Glutamatergic neuron (in vitro differentiated cells): ENCODE data around the gene PSMD11. TPM values are rescaled to one million over a fixed set of nuclear protein-coding genes. Genes with fewer than 3 reads are reported as not detected.

Source experiments
- DNase-seq: peaks from one replicate; pipeline ENCODE4 v3.0.0; 2022
- H3K27ac Mint-ChIP-seq: one replicate; pipeline ENCODE4 v1.8.0; 2020; ENCODE audit warnings: mild to moderate bottlenecking, mixed read lengths, inconsistent platforms; ENCODE audit not compliant: unreplicated experiment
- H3K27me3 Mint-ChIP-seq: one replicate; pipeline ENCODE4 v1.8.0; 2020; ENCODE audit warnings: mild to moderate bottlenecking, moderate library complexity, mixed read lengths, inconsistent platforms; ENCODE audit not compliant: unreplicated experiment
- H3K36me3 Mint-ChIP-seq: one replicate; pipeline ENCODE4 v1.8.0; 2020; ENCODE audit warnings: mild to moderate bottlenecking, mixed read lengths, inconsistent platforms; ENCODE audit not compliant: unreplicated experiment
- H3K4me1 Mint-ChIP-seq: one replicate; pipeline ENCODE4 v1.8.0; 2020; ENCODE audit warnings: mild to moderate bottlenecking, low read depth, mixed read lengths, inconsistent platforms; ENCODE audit not compliant: unreplicated experiment
- H3K4me3 Mint-ChIP-seq: one replicate; pipeline ENCODE4 v1.8.0; 2020; ENCODE audit warnings: mild to moderate bottlenecking, mixed read lengths, inconsistent platforms; ENCODE audit not compliant: unreplicated experiment
- H3K9me3 Mint-ChIP-seq: one replicate; pipeline ENCODE4 v1.8.0; 2020; ENCODE audit warnings: mild to moderate bottlenecking, moderate library complexity, mixed read lengths, inconsistent platforms; ENCODE audit not compliant: unreplicated experiment
- total RNA-seq: library from RNA; stranded (reverse); fragmentation: NEBNext Ultra II Directional; extraction: Animal tissue kit (Norgen Biotek cat#: 25700); gene quantifications from one replicate; pipeline ENCODE4 v1.2.1, GENCODE V29; 2021; ENCODE audit not compliant: unreplicated experiment
- TF ChIP-seq, protein P1 (sequence below): fragments of 200-600 bp; sonication (generic); IDR thresholded peaks from one replicate; pipeline ENCODE4 v1.5.0; 2021; ENCODE audit not compliant: partially characterized antibody, unreplicated experiment

The PSMD11 gene
- total RNA-seq, 1 donor from 2014 or later: 94.1 TPM

DNA sequence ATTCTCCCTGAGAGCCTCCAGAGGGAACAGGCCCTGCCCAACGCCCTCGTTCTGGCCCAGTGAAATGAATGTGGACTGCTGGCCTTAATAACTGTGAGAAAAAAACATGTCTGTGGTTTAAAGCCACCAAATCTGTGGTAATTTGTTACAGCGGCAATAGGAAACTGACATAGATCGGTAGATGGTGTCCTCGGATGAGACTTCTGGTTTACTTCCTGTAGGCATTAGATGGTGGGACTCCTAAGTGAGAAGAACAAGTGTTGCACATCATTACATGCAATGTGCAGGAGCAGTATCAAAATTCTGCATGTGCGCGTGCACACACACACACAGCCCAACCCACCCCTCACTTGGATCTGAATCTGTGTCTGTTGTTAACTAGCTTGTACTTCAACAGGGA is 84.5 kb downstream of the PSMD11 start:
- H3K4me3 Mint-ChIP-seq: no peak overlapping the region
- H3K36me3 Mint-ChIP-seq: no peaks in the 10 kb centered on the region
- DNase-seq: no peak
- H3K9me3 Mint-ChIP-seq: peaks cover 4% of the 10 kb centered on the region
- H3K27me3 Mint-ChIP-seq: peaks cover 4% of the 10 kb centered on the region
- TF ChIP-seq, protein P1, sequence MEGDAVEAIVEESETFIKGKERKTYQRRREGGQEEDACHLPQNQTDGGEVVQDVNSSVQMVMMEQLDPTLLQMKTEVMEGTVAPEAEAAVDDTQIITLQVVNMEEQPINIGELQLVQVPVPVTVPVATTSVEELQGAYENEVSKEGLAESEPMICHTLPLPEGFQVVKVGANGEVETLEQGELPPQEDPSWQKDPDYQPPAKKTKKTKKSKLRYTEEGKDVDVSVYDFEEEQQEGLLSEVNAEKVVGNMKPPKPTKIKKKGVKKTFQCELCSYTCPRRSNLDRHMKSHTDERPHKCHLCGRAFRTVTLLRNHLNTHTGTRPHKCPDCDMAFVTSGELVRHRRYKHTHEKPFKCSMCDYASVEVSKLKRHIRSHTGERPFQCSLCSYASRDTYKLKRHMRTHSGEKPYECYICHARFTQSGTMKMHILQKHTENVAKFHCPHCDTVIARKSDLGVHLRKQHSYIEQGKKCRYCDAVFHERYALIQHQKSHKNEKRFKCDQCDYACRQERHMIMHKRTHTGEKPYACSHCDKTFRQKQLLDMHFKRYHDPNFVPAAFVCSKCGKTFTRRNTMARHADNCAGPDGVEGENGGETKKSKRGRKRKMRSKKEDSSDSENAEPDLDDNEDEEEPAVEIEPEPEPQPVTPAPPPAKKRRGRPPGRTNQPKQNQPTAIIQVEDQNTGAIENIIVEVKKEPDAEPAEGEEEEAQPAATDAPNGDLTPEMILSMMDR: no peak
- no peak overlapping the region for H3K27ac Mint-ChIP-seq
- H3K4me1 Mint-ChIP-seq: peaks cover 8% of the 10 kb centered on the region

DNA sequence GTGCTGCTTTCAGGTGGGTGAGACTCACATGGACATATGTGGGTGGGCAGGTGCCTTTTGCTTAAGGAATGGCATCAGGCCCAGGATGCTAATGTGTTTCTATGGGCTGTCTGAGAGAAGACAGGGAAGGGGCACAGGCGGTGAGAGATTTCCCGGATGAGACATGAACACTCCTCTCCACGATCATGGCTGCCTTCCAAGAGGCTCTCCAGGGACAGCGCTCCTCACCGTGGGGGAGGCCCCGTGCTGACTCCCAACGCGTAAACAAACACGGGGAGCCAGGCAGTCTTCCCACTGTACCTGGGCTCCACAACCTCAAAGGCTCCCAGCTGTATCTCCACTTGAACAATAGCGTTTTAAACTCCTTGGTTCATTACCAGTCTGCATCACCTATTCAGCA is 85.3 kb downstream of the PSMD11 start:
- DNase-seq: no peak
- Mint-ChIP-seq H3K4me1 (peaks cover 8% of the 10 kb centered on the region), H3K27ac (no peak overlapping the region), H3K27me3 (peaks cover 4% of the 10 kb centered on the region), H3K9me3 (peaks cover 3% of the 10 kb centered on the region), H3K36me3 (no peaks in the 10 kb centered on the region), H3K4me3 (no peak overlapping the region)
- TF ChIP-seq, protein P1: no peak

Other genes starting within 250 kb of the PSMD11 start
- gene RHBDL3, start 178.7 kb upstream of the PSMD11 start, total RNA-seq: 124 TPM
- 48.9 TPM for gene C17orf75, start 102.3 kb upstream of the PSMD11 start, total RNA-seq
- gene ZNF207, start 94.4 kb upstream of the PSMD11 start, total RNA-seq: 216 TPM
- gene CDK5R1, start 42.5 kb downstream of the PSMD11 start, total RNA-seq: 73.9 TPM